ENCODE measurements around the gene CFAP77. TPM values are rescaled to one million over a fixed set of nuclear protein-coding genes. Genes with fewer than 3 reads are reported as not detected.

CFAP77 gene
- total and polyA plus RNA-seq, 10 of the 15 experiments (the other 5 are each of a cell fraction or from before 2014, with no cell fraction given): 0.33 TPM; not detected in 9

DNA sequence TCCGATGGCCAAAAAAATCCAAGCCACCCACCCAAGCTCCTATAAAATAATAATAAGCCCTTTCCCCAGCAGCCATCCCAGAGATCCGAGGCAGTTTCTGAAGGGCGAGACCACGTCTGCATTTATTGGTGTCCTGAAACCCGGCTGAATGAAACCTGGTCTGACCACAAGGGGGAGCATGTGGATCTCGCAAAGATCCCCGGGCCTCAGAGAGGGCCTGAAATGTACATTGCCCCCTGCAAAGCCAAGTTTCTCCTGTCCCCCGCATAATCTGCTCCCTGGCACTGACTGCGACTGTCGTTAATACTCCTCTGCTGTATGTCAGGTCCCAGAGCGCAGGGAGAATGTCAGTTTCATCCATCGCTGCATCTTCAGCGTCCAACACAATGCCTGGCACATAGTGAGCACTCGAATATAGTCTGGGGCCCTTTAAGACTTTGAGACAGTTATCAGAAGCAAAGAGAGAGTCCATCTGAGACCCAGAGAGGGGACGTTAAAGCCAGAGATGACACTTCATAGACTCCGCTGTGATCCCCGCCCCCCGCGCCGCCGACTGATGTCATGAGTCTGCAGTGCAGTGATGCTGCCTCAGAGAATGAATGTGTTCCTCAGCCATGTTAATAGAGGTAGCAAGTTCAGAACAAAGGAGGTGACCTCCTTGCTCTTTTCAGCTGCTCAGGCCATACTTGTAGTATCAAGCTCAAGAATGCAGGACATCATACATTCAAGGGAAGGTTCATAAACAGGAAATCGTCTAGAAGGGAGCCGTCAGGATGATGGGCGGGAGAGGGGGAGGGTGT lies 97.9 kb downstream of the CFAP77 start:
- in situ Hi-C loops (cut with MboI) (loop anchor here (5.0 kb wide), 1 partner anchor 289 kb away; no protein-coding TSS in a partner anchor), intact Hi-C loops (cut with micrococcal nuclease; ENCODE audit: unreplicated experiment) (loop anchor here (1.0 to 10.0 kb wide), 5 partner anchors 67 to 397 kb away; partner anchors contain the start of gene CFAP77)
- Histone ChIP-seq H3K4me3 (no peak overlapping the region), H2AFZ (ENCODE audit: control insufficient read depth, low read depth, low read length) (no peak overlapping the region), H3K9me3 (replicated peaks; ENCODE audit: control insufficient read depth, insufficient read depth, low read length) (no peaks in the 10 kb centered on the region), H3K4me2 (ENCODE audit: control insufficient read depth, insufficient read depth) (no peak overlapping the region), H3K9ac (ENCODE audit: control insufficient read depth, insufficient read depth, low read length) (no peak overlapping the region), H3K79me2 (ENCODE audit: control insufficient read depth, insufficient read depth, low read length) (no peaks in the 10 kb centered on the region), H3K27ac (ENCODE audit: control insufficient read depth, insufficient read depth) (no peak overlapping the region), H3K27me3 (replicated peaks in 1 of 2; ENCODE audit: control insufficient read depth in 2 of 2, insufficient read depth in 2 of 2, low read length in 1 of 2) (peaks cover 0 to 3% of the 10 kb centered on the region in 2 experiments; a peak in 2 of 4 replicates), H3K36me3 (ENCODE audit: control insufficient read depth in 2 of 2, insufficient read depth in 2 of 2, low read length in 1 of 2) (no peaks in the 10 kb centered on the region), H3K4me1 (ENCODE audit: control insufficient read depth, insufficient read depth, low read length) (no peaks in the 10 kb centered on the region), H4K20me1 (ENCODE audit: control insufficient read depth, insufficient read depth) (no peaks in the 10 kb centered on the region)
- peak; percentile 97 for FAIRE-seq
- WGBS (ENCODE audit: insufficient coverage, insufficient replicate concordance, low lambda C conversion rate, missing lambda C conversion rate): 42% methylated on average over 24 of the region's 24 CpGs
- TF ChIP-seq NRF1 (conservative IDR thresholded peaks at IDR 0.05; ENCODE audit: low read depth, low read length) (no peak), SMC3 (IDR thresholded peaks at IDR 0.05; ENCODE audit: borderline replicate concordance, low read length) (peak; percentile 78), RAD21 (IDR thresholded peaks at IDR 0.05; ENCODE audit: insufficient read depth, low read depth, low read length) (peak; percentile 76), YY1 (IDR thresholded peaks at IDR 0.05; ENCODE audit: low read depth, low read length) (0 out of 2 replicates have a peak, but pooled peaks have one; percentile 21), RUNX3 (IDR thresholded peaks at IDR 0.05; ENCODE audit: low read length) (0 out of 2 replicates have a peak, but pooled peaks have one; percentile 1)
- TF ChIP-seq, protein P1, sequence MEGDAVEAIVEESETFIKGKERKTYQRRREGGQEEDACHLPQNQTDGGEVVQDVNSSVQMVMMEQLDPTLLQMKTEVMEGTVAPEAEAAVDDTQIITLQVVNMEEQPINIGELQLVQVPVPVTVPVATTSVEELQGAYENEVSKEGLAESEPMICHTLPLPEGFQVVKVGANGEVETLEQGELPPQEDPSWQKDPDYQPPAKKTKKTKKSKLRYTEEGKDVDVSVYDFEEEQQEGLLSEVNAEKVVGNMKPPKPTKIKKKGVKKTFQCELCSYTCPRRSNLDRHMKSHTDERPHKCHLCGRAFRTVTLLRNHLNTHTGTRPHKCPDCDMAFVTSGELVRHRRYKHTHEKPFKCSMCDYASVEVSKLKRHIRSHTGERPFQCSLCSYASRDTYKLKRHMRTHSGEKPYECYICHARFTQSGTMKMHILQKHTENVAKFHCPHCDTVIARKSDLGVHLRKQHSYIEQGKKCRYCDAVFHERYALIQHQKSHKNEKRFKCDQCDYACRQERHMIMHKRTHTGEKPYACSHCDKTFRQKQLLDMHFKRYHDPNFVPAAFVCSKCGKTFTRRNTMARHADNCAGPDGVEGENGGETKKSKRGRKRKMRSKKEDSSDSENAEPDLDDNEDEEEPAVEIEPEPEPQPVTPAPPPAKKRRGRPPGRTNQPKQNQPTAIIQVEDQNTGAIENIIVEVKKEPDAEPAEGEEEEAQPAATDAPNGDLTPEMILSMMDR (IDR thresholded peaks at IDR 0.05 in 2 of 3, conservative IDR thresholded peaks at IDR 0.05 in 1 of 3; ENCODE audit: control insufficient read depth in 2 of 3, extremely low read depth in 1 of 3, insufficient read depth in 1 of 3, low read depth in 3 of 3, low read length in 3 of 3): peak; percentile 74 to 83 (median 77)
- CTCF ChIA-PET: interaction anchor here (0.8 to 1.5 kb wide), 7 partner anchors 19 to 397 kb away, joined by 3 to 5 read pairs (median 4); no protein-coding TSS in a partner anchor
- SMC1A ChIA-PET (ENCODE audit: uncharacterized antibody, unreplicated experiment): interaction anchor here (1.1 kb wide), 1 partner anchor 23 kb away, joined by 3 read pairs; no protein-coding TSS in a partner anchor
- no peak for DNase-seq (ENCODE audit: low read depth, low spot score)
- RAD21 ChIA-PET (ENCODE audit: unreplicated experiment): no interaction called here
- POLR2A ChIA-PET: no interaction called here
- peak; percentile 92 for ATAC-seq
- BruUV-seq (replicated peaks): no TSS peak
